COLO668 (cell line): Measurements from ENCODE around the gene NOXO1.
A peak's percentile ranks its signal among the peaks of the same experiment; 100 is the strongest.
"Not testable (repeated sequence)": the region's sequence is repeated elsewhere in the genome, so short reads cannot be mapped to it uniquely, and the experiment has no call there.

Experiments
- DNase-seq: peaks from one replicate; lab custom pipeline; 2025; ENCODE audit not compliant: unreplicated experiment; lab: John Stamatoyannopoulos, UW

NOXO1 gene

GRCh38 chr16:1942810-1943726 is 38.2 kb downstream of the NOXO1 start, which contains the start of gene MSRB1:
TSS of gene MSRB1 (minus strand) at chr16:1943199. CDS start at chr16:1943156, 43 bp downstream.
- peak; percentile 100 for DNase-seq

GRCh38 chr16:1942047-1942809 is 39.0 kb downstream of the NOXO1 start:
- peak; percentile 48 for DNase-seq

- peak; percentile 87 for DNase-seq
Measured at GRCh38 chr16:1941162-1942046, 39.9 kb downstream of the NOXO1 start.

GRCh38 chr16:1940273-1941161 is 40.8 kb downstream of the NOXO1 start:
- DNase-seq, result peak; percentile 77

DNA sequence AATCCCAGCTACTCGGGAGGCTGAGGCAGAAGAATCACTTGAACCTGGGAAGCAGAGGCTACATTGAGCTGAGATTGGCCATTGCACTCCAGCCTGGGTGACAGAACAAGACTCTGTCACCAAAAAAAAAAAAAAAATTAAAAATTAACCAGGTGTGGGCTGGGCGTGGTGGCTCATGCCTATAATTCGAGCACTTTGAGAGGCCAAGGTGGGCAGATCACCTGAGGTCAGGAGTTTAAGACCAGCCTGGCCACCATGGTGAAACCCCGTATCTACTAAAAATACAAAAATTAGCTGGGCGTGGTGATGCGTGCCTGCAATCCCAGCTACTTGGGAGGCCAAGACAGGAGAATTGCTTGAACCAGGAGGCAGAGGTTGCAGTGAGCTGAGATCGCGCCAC is 41.4 kb downstream of the NOXO1 start:
- not testable (repeated sequence) for DNase-seq

DNA sequence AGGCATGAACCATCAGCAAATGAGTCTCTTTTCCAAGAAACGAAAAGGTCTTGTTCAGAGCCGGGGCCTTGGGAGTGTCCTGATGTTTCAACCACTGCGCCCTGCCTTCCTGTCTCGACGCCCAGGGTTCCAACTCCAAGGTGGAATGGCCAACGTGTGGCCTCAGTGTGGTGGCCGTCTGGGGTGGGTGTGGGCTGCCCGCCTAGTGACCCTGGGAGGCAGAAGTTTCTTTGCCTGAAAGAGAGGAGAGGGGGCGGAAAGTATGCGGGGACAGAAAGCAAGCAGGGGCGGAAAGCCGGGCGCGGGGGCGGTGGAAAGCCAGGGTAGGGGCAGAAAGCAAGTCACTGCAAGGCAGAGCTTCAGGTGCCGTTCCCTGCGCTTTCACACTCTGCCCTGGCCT is 42.4 kb downstream of the NOXO1 start:
- no peak for DNase-seq

DNA sequence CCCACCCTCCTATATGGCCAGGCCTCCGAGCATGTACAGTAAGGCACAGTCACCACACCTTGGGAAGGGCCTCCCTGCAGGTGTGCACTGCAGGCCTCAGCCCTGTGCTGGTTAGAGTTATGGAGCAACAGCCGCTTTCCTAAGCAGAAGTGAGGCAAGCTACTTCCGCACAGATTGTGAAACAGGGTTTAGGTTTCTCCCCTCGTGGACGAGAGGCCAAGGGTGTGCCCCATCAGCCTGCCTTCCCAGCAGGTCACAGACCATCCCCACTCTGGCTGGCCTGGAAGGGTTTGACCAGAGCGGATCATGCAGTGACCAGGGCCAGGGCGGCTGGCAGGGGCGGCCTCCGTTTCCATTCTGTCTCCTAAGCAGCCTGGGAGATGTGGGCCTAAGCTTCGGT is 43.0 kb downstream of the NOXO1 start:
- no peak for DNase-seq

- no peak for DNase-seq
Measured at GRCh38 chr16:1936945-1937479, 44.3 kb downstream of the NOXO1 start.

GRCh38 chr16:1933097-1933661 is 48.1 kb downstream of the NOXO1 start:
- DNase-seq, result no peak

DNA sequence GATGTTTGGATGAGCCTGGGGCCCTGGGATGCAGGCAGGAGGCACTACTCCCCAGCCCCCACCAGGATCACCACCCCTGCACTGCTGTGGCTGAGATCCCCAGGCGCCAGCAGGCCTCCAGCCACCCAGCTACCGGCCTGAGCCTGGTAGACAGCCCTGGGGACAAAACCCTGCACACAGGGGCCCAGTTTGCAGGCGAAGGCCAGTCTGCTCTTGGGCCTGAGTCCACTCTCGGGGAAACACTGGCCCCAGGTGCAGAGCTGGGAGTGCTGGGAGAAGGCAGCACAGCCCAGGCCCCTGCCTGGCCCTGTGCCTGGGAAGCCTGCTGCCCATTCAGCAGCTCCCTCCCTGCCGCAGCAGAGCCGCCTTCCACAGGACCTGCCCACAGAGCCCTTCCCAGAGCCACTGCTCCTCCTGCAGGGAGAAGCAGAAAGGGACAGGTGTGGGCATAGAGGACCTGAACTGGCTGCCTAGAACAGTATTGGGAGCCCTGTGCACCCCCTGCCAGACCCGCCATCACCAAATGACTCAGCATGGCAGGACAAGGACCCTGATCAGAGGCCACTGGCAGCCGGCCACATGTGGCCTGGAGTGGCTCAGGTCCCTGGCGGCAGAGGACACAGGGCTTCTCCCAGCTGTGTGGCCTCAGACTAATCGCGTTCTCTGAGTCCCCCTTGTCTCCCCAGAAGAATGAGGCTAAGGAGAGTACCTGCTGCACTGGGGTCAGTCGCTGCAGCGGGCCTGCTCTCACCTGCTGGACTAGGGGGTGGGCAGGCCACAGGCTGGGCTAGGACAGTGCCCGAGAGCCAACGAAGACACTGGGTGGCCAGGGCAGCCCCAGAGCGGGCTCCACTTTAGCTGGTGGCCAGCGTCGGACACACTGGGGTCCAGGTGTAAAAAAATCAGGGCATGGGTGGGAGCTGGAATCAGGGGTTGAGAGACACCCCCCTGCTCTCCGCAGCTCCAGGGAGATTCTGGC is 48.9 kb downstream of the NOXO1 start:
- peak; percentile 70 for DNase-seq

- no peak for DNase-seq
Measured at GRCh38 chr16:1930338-1930720, 50.9 kb downstream of the NOXO1 start.

DNA sequence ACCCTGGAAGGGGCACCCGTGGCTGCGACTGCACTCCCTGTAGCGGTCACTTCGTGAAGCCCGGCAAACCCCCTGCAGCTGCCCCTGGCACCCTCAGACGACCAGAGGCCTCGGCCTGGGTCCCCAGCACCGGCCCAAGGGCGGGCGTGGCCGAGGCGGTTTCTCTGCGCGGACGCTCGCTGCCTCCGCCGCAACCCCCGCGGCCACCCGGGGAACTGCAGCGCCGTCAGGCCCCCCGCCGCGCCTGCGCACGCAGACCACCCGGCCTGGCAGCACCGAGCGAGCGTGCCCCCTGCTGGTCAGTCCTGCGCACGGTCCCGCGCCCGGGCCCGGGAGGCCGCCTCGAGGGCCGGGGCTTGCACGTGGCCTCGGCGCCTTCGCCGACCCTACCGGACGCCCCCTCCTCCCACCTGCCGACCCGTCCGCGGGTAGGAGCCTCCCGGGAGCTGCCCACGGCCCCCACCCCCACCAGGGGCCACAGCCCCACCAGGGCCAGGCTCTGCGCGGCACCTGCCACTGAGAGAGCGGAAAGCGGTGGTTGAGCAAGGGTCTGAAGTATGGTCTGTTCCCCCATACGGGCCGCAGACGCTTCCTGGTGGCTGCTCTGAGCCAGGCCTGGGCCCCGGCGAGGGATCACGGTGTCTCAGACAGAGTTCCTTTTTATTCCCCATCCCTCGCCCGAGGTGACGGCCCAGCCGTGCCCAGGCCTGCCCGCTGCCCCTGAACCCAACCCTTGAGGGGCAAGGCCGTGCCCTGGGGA is 51.5 kb downstream of the NOXO1 start:
- peak; percentile 91 for DNase-seq

DNA sequence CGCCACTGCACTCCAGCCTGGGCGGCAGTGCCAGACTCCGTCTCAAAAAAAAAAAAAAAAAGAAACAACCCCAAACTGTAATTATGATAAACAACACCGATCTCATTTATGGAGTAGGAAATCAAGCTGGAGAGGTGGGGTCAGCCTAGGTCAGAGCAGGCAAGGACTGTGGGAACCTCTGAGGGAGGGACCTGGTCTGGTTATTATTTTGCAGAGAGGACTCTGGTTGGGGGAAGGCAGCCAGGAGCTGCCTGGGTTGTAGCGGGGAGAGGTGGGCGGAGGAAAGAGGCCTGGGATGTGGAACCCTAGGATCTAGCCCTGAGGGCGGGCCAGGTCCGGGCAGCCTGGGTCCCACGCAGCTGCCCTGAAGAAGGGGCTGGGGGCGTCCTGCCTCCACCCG is 52.2 kb downstream of the NOXO1 start:
- no peak for DNase-seq
